ENCODE results near the gene CBARP. TPM values are rescaled to one million over a fixed set of nuclear protein-coding genes. Genes with fewer than 3 reads are reported as not detected.

Gene CBARP
- total and polyA plus RNA-seq, 2 of the 4 experiments (the other 2 are of a cell fraction) = 0.18 to 3.9 TPM

DNA sequence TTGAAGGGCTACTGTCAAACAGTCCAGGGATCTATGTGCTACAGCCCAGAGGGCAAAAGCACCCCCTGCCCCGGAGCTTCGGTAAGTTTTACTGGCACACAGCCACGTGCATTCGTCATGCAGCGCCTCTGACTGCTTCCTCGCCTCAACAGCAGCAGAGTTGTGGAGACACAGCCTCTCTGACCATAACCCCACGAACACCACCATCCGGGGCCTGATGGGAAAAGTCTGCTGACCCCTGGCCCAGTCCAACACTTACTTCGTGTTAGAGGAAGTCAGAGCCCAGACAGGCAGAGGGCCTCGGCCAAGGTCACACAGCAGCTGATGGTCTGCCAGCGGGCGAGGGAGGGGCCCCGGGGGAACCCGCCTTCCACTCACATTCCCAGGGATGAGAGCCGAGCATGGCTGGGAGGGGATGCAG, 5.1 kb downstream of the CBARP start:
- no peak overlapping the region for H2BK15ac ChIP-seq (ENCODE audit: low read depth, low read length)
- BruUV-seq (replicated peaks) = no TSS peak
- no peak overlapping the region for H2BK20ac ChIP-seq (ENCODE audit: low read depth, low read length)
- POLR2A ChIA-PET (ENCODE audit: unreplicated experiment) = no interaction called here
- TF ChIP-seq MAZ (IDR thresholded peaks at IDR 0.05; ENCODE audit: borderline replicate concordance, low read depth, low read length) (peak; percentile 53; the same call in 1 of the 2 replicates), MXI1 (IDR thresholded peaks at IDR 0.05; ENCODE audit: borderline replicate concordance, low read depth, low read length) (peak; percentile 27; the same call in 1 of the 2 replicates), USF2 (IDR thresholded peaks at IDR 0.05; ENCODE audit: low read depth, low read length) (no peak), RFX5 (IDR thresholded peaks at IDR 0.05; ENCODE audit: low read depth, low read length) (no peak), CEBPB (IDR thresholded peaks at IDR 0.05; ENCODE audit: low read depth, low read length) (no peak), SMC3 (IDR thresholded peaks at IDR 0.05; ENCODE audit: low read depth, low read length) (no peak)
- peak; percentile 10 for ATAC-seq (ENCODE audit: low read depth)
- no peak overlapping the region for H3K23ac ChIP-seq (ENCODE audit: low read depth, low read length)
- in situ Hi-C loops (cut with MboI; ENCODE audit: low sequenced_read_pairs) (no loop called here), dilution Hi-C loops (cut with HindIII; ENCODE audit: low sequenced_read_pairs, unreplicated experiment) (no loop called here), intact Hi-C loops (cut with micrococcal nuclease) (no loop called here)
- H4K91ac ChIP-seq (ENCODE audit: insufficient read depth, low read depth, low read length) = no peak overlapping the region
- H2AFZ ChIP-seq (replicated peaks; ENCODE audit: low read length, poor library complexity) = peak overlapping the region; percentile 56
- 80% methylated on average over 1 of the region's 15 CpGs; no CpG with 5 or more reads in 1 of the 2 experiments for WGBS, 2 experiments (ENCODE audit: extremely low coverage in 2 of 2, insufficient read length in 1 of 2)
- no peak overlapping the region for H2AK5ac ChIP-seq (ENCODE audit: low read depth, low read length)
- H3K36me3 ChIP-seq (ENCODE audit: control insufficient read depth, insufficient read depth, low read length) = peaks cover 48% of the 10 kb centered on the region
- H4K5ac ChIP-seq (ENCODE audit: low read depth, low read length) = no peak overlapping the region
- no peak overlapping the region for H2BK120ac ChIP-seq (ENCODE audit: low read depth, low read length)
- DNase-seq = peak; percentile 72
- H3K56ac ChIP-seq (ENCODE audit: extremely low read depth, insufficient read depth, low read length) = no peak overlapping the region
- H2AK9ac ChIP-seq (replicated peaks; ENCODE audit: low read depth, low read length, poor library complexity) = peak overlapping the region; percentile 87
- H3K18ac ChIP-seq (ENCODE audit: low read depth, low read length) = no peak overlapping the region
- H4K20me1 ChIP-seq (ENCODE audit: insufficient read depth, low read length) = peaks cover 38% of the 10 kb centered on the region
- peaks cover 20% of the 10 kb centered on the region for H3K4me1 ChIP-seq (ENCODE audit: control insufficient read depth, insufficient read depth, low read length)
- no peak overlapping the region for H3K9ac ChIP-seq (ENCODE audit: low read depth, low read length)
- H3K14ac ChIP-seq (replicated peaks; ENCODE audit: low read depth, low read length) = no peak overlapping the region
- H3K4me2 ChIP-seq (ENCODE audit: low read depth, low read length) = no peak overlapping the region; the same call in 1 of the 2 replicates
- no peaks in the 10 kb centered on the region for H3K9me3 ChIP-seq (ENCODE audit: control insufficient read depth, insufficient read depth, low read length)
- H3K9me1 ChIP-seq (ENCODE audit: insufficient read depth, low read length) = no peaks in the 10 kb centered on the region
- no peak overlapping the region for H2BK5ac ChIP-seq (ENCODE audit: low read depth, low read length, poor library complexity, severe bottlenecking)
- H3K4me3 ChIP-seq (ENCODE audit: insufficient read depth, low read depth, low read length) = no peak overlapping the region
- CTCF ChIA-PET = no interaction called here
- no peaks in the 10 kb centered on the region for H3K27me3 ChIP-seq (ENCODE audit: control insufficient read depth, insufficient read depth, low read length)
- peak overlapping the region; percentile 29; the same call in 1 of the 2 replicates for H3K4ac ChIP-seq (ENCODE audit: low read depth, low read length)
- peaks cover 10 to 38% of the 10 kb centered on the region in 2 experiments for H3K79me1 ChIP-seq (ENCODE audit: low read depth in 1 of 2, low read length in 2 of 2)
- peak overlapping the region; percentile 39; the same call in 1 of the 2 replicates for H3K27ac ChIP-seq (ENCODE audit: insufficient read depth, low read length)
- no peak overlapping the region for H4K8ac ChIP-seq (ENCODE audit: low read depth in 2 of 2, low read length in 2 of 2)
